HCT116 (cell line): Measurements from ENCODE around the gene ZNF862. TPM values are rescaled to one million over a fixed set of nuclear protein-coding genes. Genes with fewer than 3 reads are reported as not detected.

Experiments used
- ATAC-seq: fragments of 200-7000 bp; cut with Tn5 transposase; 2 replicates; pipeline ENCODE4 v1.9.1; 2020; ENCODE audit warnings: mild to moderate bottlenecking, moderate library complexity
- BruUV-seq: library from RNA; stranded (reverse); fragments of 400-500 nt; replicated peaks from 2 replicates; lab custom pipeline; 2021; lab: Mats Ljungman, UMichigan
- CTCF ChIA-PET: fragments of 300-600 bp; sonication (Branson Sonifier 250); formaldehyde crosslinking; loops from one replicate; lab custom pipeline; 2021; ENCODE audit warnings: antibody characterized with exemption; lab: Charles Lee
- POLR2A ChIA-PET: fragments of 300-600, 350-600 bp; sonication (Branson Sonifier 250); formaldehyde crosslinking; loops from one replicate; lab custom pipeline; 2021; ENCODE audit warnings: antibody characterized with exemption; lab: Charles Lee
- RAD21 ChIA-PET, 2 experiments: fragments of 300-600 bp; sonication (Branson Sonifier 250); formaldehyde crosslinking; loops; one replicate each; lab custom pipeline; 2023; ENCODE audit warnings: low total read pairs in 2 of 2; ENCODE audit not compliant: uncharacterized antibody in 2 of 2, unreplicated experiment in 2 of 2, low non-redundant PET in 1 of 2; lab: Charles Lee
- DNase-seq: peaks from one replicate; pipeline ENCODE4 v3.0.0-alpha.2; 2010; ENCODE audit warnings: low read depth, low spot score
- H2AFZ ChIP-seq: fragments of 200-600 bp; shearing (Covaris generic), sonication (generic); 2 replicates; pipeline ENCODE4 v1.6.1; 2017; ENCODE audit warnings: low read depth, mixed run types, mixed read lengths, antibody characterized with exemption, low read length; ENCODE audit not compliant: poor library complexity, severe bottlenecking
- H3K27ac ChIP-seq: 2 replicates; pipeline ENCODE4 v1.5.1; 2012; ENCODE audit warnings: low read depth, low read length
- H3K27me3 ChIP-seq: fragments of 200-600 bp; sonication (generic); 2 replicates; pipeline ENCODE4 v1.6.1; 2016; ENCODE audit warnings: mixed run types, low read length, mixed read lengths; ENCODE audit not compliant: insufficient read depth
- H3K36me3 ChIP-seq, 2 experiments: fragments of 200-500 bp in 1 of 2; fragments of 200-600 bp in 1 of 2; sonication (Bioruptor generic) in 1 of 2; sonication (generic) in 1 of 2; 2 replicates each; pipeline versions ENCODE4 v1.5.1 to v1.6.1; 2014 to 2016; ENCODE audit warnings: low read length in 2 of 2, inconsistent platforms in 1 of 2, mixed read lengths in 1 of 2, mixed run types in 1 of 2; ENCODE audit not compliant: insufficient read depth in 2 of 2, control insufficient read depth in 1 of 2
- H3K4me1 ChIP-seq, 2 experiments: fragments of 200-600 bp in 1 of 2; sonication (generic) in 1 of 2; 2 replicates each; pipeline versions ENCODE4 v1.5.1 to v1.6.1; 2012 to 2017; ENCODE audit warnings: low read length in 2 of 2, inconsistent platforms in 1 of 2, mild to moderate bottlenecking in 1 of 2, mixed read lengths in 1 of 2, mixed run types in 1 of 2, moderate library complexity in 1 of 2; ENCODE audit not compliant: insufficient read depth in 2 of 2, control insufficient read depth in 1 of 2
- H3K4me2 ChIP-seq: fragments of 200-600 bp; sonication (generic); 2 replicates; pipeline ENCODE4 v1.6.1; 2017; ENCODE audit warnings: mixed run types, low read length, mixed read lengths
- H3K4me3 ChIP-seq, 2 experiments: fragments of 200-600 bp in 1 of 2; sonication (generic) in 1 of 2; replicated peaks in 1 of 2; 2 replicates each; pipeline ENCODE4 v1.5.1; 2011 to 2016; ENCODE audit warnings: low read length in 2 of 2, control low read depth in 1 of 2, low read depth in 1 of 2, mild to moderate bottlenecking in 1 of 2, mixed read lengths in 1 of 2, mixed run types in 1 of 2
- H3K79me2 ChIP-seq: fragments of 200-600 bp; sonication (generic); 2 replicates; pipeline ENCODE4 v1.6.1; 2017; ENCODE audit warnings: mild to moderate bottlenecking, mixed run types, low read length, moderate library complexity, mixed read lengths; ENCODE audit not compliant: insufficient read depth
- H3K9ac ChIP-seq: fragments of 200-600 bp; sonication (generic); 2 replicates; pipeline ENCODE4 v1.6.1; 2016; ENCODE audit warnings: low read length, mixed read lengths
- H3K9me2 ChIP-seq: fragments of 200-600 bp; sonication (generic), shearing (Covaris generic); 2 replicates; pipeline ENCODE4 v1.6.1; 2017; ENCODE audit warnings: mixed run types, mild to moderate bottlenecking, moderate library complexity; ENCODE audit not compliant: insufficient read depth
- H3K9me3 ChIP-seq, 2 experiments: fragments of 200-500 bp in 1 of 2; fragments of 200-600 bp in 1 of 2; sonication (Bioruptor generic) in 1 of 2; sonication (generic) in 1 of 2; 2 replicates each; pipeline ENCODE4 v1.6.1; 2014 to 2017; ENCODE audit warnings: low read length in 2 of 2, mixed read lengths in 2 of 2, inconsistent platforms in 1 of 2, low read depth in 1 of 2, mild to moderate bottlenecking in 1 of 2, mixed run types in 1 of 2, moderate library complexity in 1 of 2; ENCODE audit not compliant: control insufficient read depth in 1 of 2, insufficient read depth in 1 of 2
- H4K20me1 ChIP-seq: fragments of 200-600 bp; sonication (generic), shearing (Covaris generic); 2 replicates; pipeline ENCODE4 v1.6.1; 2017; ENCODE audit warnings: mixed run types, mild to moderate bottlenecking, moderate library complexity; ENCODE audit not compliant: insufficient read depth
- CBX3 ChIP-seq: IDR thresholded peaks from 2 replicates; pipeline ENCODE4 v1.6.1; 2012; ENCODE audit warnings: low read depth
- CEBPB ChIP-seq: IDR thresholded peaks from 2 replicates; pipeline ENCODE4 v1.6.1; 2012; ENCODE audit warnings: low read depth
- ELF1 ChIP-seq: IDR thresholded peaks from 2 replicates; pipeline ENCODE4 v1.6.1; 2012; ENCODE audit warnings: low read depth, borderline replicate concordance
- EZH2 ChIP-seq: fragments of 200-600 bp; sonication (generic); IDR thresholded peaks from 2 replicates; pipeline ENCODE4 v1.6.1; 2017; ENCODE audit warnings: antibody characterized with exemption, mixed run types
- EZH2phosphoT487 ChIP-seq: fragments of 200-600 bp; IDR thresholded peaks from 2 replicates; pipeline ENCODE4 v1.6.1; 2018; ENCODE audit warnings: antibody characterized with exemption, borderline replicate concordance
- FOSL1 ChIP-seq: IDR thresholded peaks from 2 replicates; pipeline ENCODE4 v1.6.1; 2012; ENCODE audit warnings: low read depth
- JUND ChIP-seq: IDR thresholded peaks from 2 replicates; pipeline ENCODE4 v1.6.1; 2012
- POLR2A ChIP-seq: IDR thresholded peaks from 2 replicates; pipeline ENCODE4 v1.7.0; 2011; ENCODE audit warnings: borderline replicate concordance; ENCODE audit not compliant: insufficient read depth, insufficient read length; ENCODE audit errors: extremely low read depth
- POLR2AphosphoS5 ChIP-seq: IDR thresholded peaks from 2 replicates; pipeline ENCODE4 v1.6.1; 2011; ENCODE audit warnings: mild to moderate bottlenecking, low read depth, low read length, moderate library complexity
- RAD21 ChIP-seq: IDR thresholded peaks from 2 replicates; pipeline ENCODE4 v1.6.1; 2012; ENCODE audit warnings: low read depth, mild to moderate bottlenecking
- SIN3A ChIP-seq: IDR thresholded peaks from 2 replicates; pipeline ENCODE4 v1.6.1; 2012; ENCODE audit warnings: low read depth
- SRF ChIP-seq: IDR thresholded peaks from 2 replicates; pipeline ENCODE4 v1.6.1; 2012; ENCODE audit warnings: low read depth
- TCF7L2 ChIP-seq: IDR thresholded peaks from 2 replicates; pipeline ENCODE4 v1.7.0; 2011; ENCODE audit warnings: borderline replicate concordance, inconsistent platforms; ENCODE audit not compliant: insufficient read depth, insufficient read length; ENCODE audit errors: extremely low read depth
- intact Hi-C: fragments of 100-400 bp; cut with micrococcal nuclease; formaldehyde crosslinking; loops from 2 replicates; pipeline ENCODE4 v1.10.0; 2022
- total RNA-seq: library from RNA; stranded (reverse); gene quantifications from one replicate; pipeline ENCODE4 v1.2.1, GENCODE V29; 2021; ENCODE audit not compliant: unreplicated experiment
- TF ChIP-seq, protein P1 (sequence below): IDR thresholded peaks from 2 replicates; pipeline ENCODE4 v1.6.1; 2012; ENCODE audit warnings: low read depth
- TF ChIP-seq, protein P2 (sequence below): IDR thresholded peaks from 2 replicates; pipeline ENCODE4 v1.6.1; 2012
- TF ChIP-seq, protein P3 (sequence below): IDR thresholded peaks from 2 replicates; pipeline ENCODE4 v1.6.1; 2012

The ZNF862 gene
- total RNA-seq, 1 experiment from 2014 or later = 8.5 TPM

DNA sequence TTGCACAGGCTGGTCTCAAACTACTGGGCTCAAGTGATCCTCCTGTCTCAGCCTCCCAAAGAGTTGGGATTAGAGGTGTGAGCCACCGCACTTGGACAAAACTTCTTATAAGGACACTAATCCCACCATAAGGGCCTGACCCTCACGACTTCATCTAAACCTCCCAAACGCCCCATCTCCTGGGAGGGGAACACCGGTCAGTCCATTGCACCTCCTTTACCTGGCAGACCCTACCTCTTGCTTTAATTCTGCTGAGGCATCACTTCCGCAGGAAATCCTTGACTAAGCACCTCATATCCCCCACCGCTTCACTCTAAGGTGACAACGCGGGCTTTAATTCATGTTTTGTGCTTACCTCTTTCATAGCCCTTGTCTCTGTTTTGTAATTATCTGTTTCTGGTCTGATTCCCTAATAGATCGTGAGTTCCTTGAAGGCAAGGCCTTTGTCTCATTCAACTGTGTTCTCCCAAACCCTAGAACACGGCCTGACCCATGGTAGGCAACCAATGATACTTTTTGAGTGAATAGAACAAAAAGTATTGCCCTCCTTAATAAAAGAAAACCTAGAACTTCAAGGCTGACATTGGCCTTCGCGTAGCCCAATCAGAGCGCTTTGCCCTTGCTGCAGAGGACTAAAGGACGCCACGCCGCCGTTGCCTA is 481 bp upstream of the ZNF862 start:
- Histone ChIP-seq H3K27ac (no peak overlapping the region), H3K36me3 (no peaks in the 10 kb centered on the region), H3K79me2 (peaks cover 9% of the 10 kb centered on the region; the same call in 1 of the 2 replicates), H3K9me3 (no peaks in the 10 kb centered on the region), H4K20me1 (no peaks in the 10 kb centered on the region), H3K27me3 (no peaks in the 10 kb centered on the region), H3K4me1 (peaks cover 10 to 17% of the 10 kb centered on the region in 2 experiments; a peak in 3 of 4 replicates), H3K4me3 (peak overlapping the region in 1 of 2 experiments; percentile 7; a peak in 2 of 4 replicates), H3K9ac (no peak overlapping the region), H2AFZ (peak overlapping the region; percentile 100), H3K9me2 (no peaks in the 10 kb centered on the region), H3K4me2 (peak overlapping the region; percentile 48)
- ChIA-PET POLR2A (interaction anchor here (0.8 to 1.7 kb wide), 4 partner anchors 11 to 34 kb away, joined by 3 to 4 read pairs (median 4); no protein-coding TSS in a partner anchor), RAD21 (interaction anchor here in 1 of 2 experiments (0.9 kb wide), 1 partner anchor 17 kb away, joined by 3 read pairs; no protein-coding TSS in a partner anchor), CTCF (interaction anchor here (0.7 to 1.0 kb wide), 3 partner anchors 12 to 31 kb away, joined by 3 to 4 read pairs (median 3); no protein-coding TSS in a partner anchor)
- no peak for ATAC-seq
- TF ChIP-seq JUND (no peak), TCF7L2 (peak; percentile 70)
- no peak for DNase-seq
- intact Hi-C loops = loop anchor here (2.0 kb wide), 1 partner anchor 35 kb away; the partner anchor contains the start of gene ATP6V0E2
- BruUV-seq = no TSS peak

DNA sequence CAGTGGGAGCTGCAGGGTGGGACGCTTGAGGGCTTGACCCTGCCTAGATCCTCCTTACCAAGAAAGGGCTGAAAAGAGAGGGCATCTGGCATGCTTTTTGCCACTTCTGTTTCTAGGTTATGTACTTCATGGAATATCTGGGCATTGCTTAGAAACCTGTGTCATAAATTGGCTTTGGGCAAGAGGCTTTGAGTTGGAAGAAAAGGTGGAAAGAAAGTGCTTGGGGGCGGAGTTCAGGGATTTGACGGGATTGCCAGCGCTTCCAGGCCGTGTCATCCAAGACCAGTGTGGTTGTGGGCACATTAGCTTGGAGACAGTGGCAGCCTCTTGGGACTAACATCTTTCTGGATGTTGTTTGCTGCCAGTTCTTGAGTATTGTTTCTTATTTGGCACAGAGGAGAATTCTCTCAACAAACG is 825 bp downstream of the ZNF862 start:
- ChIA-PET POLR2A (interaction anchor here (1.6 to 1.7 kb wide), 2 partner anchors 10 to 16 kb away, joined by 3 to 4 read pairs; no protein-coding TSS in a partner anchor), RAD21 (no interaction called here), CTCF (interaction anchor here (0.9 kb wide), 1 partner anchor 10 kb away, joined by 4 read pairs; no protein-coding TSS in a partner anchor)
- H3K4me1 ChIP-seq = peaks cover 10 to 17% of the 10 kb centered on the region in 2 experiments; a peak in 3 of 4 replicates
- BruUV-seq = no TSS peak
- peak overlapping the region; percentile 87 to 89 for H3K4me3 ChIP-seq
- no peaks in the 10 kb centered on the region for H4K20me1 ChIP-seq
- H3K9me3 ChIP-seq = no peaks in the 10 kb centered on the region
- no peaks in the 10 kb centered on the region for H3K27me3 ChIP-seq
- intact Hi-C loops = loop anchor here (2.0 kb wide), 1 partner anchor 34 kb away; the partner anchor contains the start of gene ATP6V0E2
- H2AFZ ChIP-seq = peak overlapping the region; percentile 17
- peak overlapping the region; percentile 84 for H3K27ac ChIP-seq
- peaks cover 9% of the 10 kb centered on the region; the same call in 1 of the 2 replicates for H3K79me2 ChIP-seq
- peak overlapping the region; percentile 71 for H3K9ac ChIP-seq
- ATAC-seq = no peak
- H3K4me2 ChIP-seq = peak overlapping the region; percentile 92
- no peaks in the 10 kb centered on the region for H3K9me2 ChIP-seq
- DNase-seq = no peak
- no peaks in the 10 kb centered on the region for H3K36me3 ChIP-seq
- TF ChIP-seq, protein P1, sequence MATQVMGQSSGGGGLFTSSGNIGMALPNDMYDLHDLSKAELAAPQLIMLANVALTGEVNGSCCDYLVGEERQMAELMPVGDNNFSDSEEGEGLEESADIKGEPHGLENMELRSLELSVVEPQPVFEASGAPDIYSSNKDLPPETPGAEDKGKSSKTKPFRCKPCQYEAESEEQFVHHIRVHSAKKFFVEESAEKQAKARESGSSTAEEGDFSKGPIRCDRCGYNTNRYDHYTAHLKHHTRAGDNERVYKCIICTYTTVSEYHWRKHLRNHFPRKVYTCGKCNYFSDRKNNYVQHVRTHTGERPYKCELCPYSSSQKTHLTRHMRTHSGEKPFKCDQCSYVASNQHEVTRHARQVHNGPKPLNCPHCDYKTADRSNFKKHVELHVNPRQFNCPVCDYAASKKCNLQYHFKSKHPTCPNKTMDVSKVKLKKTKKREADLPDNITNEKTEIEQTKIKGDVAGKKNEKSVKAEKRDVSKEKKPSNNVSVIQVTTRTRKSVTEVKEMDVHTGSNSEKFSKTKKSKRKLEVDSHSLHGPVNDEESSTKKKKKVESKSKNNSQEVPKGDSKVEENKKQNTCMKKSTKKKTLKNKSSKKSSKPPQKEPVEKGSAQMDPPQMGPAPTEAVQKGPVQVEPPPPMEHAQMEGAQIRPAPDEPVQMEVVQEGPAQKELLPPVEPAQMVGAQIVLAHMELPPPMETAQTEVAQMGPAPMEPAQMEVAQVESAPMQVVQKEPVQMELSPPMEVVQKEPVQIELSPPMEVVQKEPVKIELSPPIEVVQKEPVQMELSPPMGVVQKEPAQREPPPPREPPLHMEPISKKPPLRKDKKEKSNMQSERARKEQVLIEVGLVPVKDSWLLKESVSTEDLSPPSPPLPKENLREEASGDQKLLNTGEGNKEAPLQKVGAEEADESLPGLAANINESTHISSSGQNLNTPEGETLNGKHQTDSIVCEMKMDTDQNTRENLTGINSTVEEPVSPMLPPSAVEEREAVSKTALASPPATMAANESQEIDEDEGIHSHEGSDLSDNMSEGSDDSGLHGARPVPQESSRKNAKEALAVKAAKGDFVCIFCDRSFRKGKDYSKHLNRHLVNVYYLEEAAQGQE = no peak
- TF ChIP-seq SIN3A (no peak), CEBPB (no peak), CBX3 (no peak), FOSL1 (no peak), ELF1 (no peak), JUND (no peak), EZH2 (no peak), SRF (no peak), POLR2A (no peak), EZH2phosphoT487 (no peak), POLR2AphosphoS5 (no peak), RAD21 (no peak)
- TF ChIP-seq, protein P2, sequence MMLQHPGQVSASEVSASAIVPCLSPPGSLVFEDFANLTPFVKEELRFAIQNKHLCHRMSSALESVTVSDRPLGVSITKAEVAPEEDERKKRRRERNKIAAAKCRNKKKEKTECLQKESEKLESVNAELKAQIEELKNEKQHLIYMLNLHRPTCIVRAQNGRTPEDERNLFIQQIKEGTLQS = no peak
- TF ChIP-seq, protein P3, sequence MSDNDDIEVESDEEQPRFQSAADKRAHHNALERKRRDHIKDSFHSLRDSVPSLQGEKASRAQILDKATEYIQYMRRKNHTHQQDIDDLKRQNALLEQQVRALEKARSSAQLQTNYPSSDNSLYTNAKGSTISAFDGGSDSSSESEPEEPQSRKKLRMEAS = no peak
